ENCODE data around the gene MCAM.
A peak's percentile ranks its signal among the peaks of the same experiment; 100 is the strongest.

Gene MCAM

GRCh38 chr11:119299416-119299815, 17.5 kb downstream of the MCAM start:
- no peak overlapping the region for H3K4me3 ChIP-seq (ENCODE audit: low read depth in 1 of 2, low read length in 2 of 2)
- H3K9me3 ChIP-seq (ENCODE audit: control insufficient read depth in 1 of 2, low read length in 2 of 2), result no peaks in the 10 kb centered on the region
- no peak overlapping the region for H3K27ac ChIP-seq (ENCODE audit: low read length)
- no peaks in the 10 kb centered on the region for H3K27me3 ChIP-seq (ENCODE audit: low read depth, low read length)
- H3K36me3 ChIP-seq (ENCODE audit: control insufficient read depth in 1 of 2, insufficient read depth in 2 of 2, low read length in 2 of 2), result peaks cover 57 to 73% of the 10 kb centered on the region in 2 donors
- peaks cover 0 to 37% of the 10 kb centered on the region in 2 donors for H3K4me1 ChIP-seq (ENCODE audit: control insufficient read depth in 1 of 2, insufficient read depth in 2 of 2, low read length in 2 of 2)

DNA sequence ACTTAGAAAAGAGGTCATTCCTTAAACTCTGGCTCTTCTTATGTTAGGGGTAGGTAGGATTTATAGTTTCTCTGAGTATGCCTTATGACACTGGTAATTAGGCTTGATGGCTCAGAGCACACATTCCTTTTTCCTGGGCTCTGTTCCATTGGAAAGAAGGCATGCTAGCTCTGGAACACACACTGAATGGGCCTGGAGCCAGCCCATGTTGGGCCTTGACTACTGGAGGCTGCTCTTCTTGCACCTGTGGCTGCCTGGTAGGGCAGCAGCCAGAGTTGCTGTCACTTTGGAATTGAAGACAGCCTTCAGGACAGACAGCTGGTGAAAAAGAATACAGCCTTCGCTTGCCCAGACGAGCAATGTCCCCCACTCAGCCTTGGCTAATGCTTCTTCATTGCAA, 18.2 kb downstream of the MCAM start:
- Histone ChIP-seq H3K27ac (ENCODE audit: low read length) (peak overlapping the region; percentile 35), H3K27me3 (ENCODE audit: low read depth, low read length) (no peaks in the 10 kb centered on the region), H3K4me3 (ENCODE audit: low read depth in 1 of 2, low read length in 2 of 2) (no peak overlapping the region), H3K36me3 (ENCODE audit: control insufficient read depth in 1 of 2, insufficient read depth in 2 of 2, low read length in 2 of 2) (peaks cover 53 to 67% of the 10 kb centered on the region in 2 donors), H3K4me1 (ENCODE audit: control insufficient read depth in 1 of 2, insufficient read depth in 2 of 2, low read length in 2 of 2) (peaks cover 0 to 37% of the 10 kb centered on the region in 2 donors), H3K9me3 (ENCODE audit: control insufficient read depth in 1 of 2, low read length in 2 of 2) (no peaks in the 10 kb centered on the region)

DNA sequence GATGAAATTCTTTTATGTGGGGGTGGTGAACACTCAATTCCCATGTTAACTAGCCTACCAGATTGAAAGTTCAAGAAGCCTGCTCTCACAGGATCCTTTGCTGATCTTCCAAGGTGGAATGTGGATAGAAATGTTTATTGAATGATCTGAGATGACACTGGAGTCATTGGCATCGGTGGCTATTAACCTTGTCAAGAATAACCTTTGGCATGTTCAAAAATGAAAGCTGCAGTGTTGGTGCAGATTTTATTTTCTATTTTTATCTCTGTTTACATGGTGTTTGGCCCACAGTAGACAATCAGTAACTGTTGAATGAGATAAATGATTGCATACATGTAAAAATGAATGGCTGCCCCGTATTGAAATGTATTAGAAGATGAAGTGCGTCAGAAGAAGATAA, 19.0 kb downstream of the MCAM start:
- Histone ChIP-seq H3K9me3 (ENCODE audit: control insufficient read depth in 1 of 2, low read length in 2 of 2) (no peaks in the 10 kb centered on the region), H3K4me3 (ENCODE audit: low read depth in 1 of 2, low read length in 2 of 2) (no peak overlapping the region), H3K36me3 (ENCODE audit: control insufficient read depth in 1 of 2, insufficient read depth in 2 of 2, low read length in 2 of 2) (peaks cover 46 to 59% of the 10 kb centered on the region in 2 donors), H3K27ac (ENCODE audit: low read length) (no peak overlapping the region), H3K27me3 (ENCODE audit: low read depth, low read length) (no peaks in the 10 kb centered on the region), H3K4me1 (ENCODE audit: control insufficient read depth in 1 of 2, insufficient read depth in 2 of 2, low read length in 2 of 2) (peaks cover 0 to 37% of the 10 kb centered on the region in 2 donors)

DNA sequence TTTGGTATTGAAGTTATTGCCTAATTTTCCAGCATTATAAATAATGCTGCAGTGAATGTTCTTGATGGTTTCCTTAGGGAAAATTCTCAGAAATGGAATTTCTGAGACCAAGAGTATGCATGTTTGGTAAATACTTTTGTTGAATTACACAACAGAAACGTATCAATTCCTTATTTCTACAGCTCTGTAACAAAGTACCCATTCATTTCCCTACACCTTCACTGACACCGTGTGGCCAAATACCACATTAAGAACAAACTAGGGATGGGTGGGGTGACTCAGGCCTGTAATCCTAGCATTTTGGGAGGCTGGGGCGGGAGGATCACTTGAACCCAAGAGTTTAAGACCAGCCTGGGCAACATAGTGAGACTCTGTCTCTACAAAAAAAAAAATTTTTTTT, 21.8 kb downstream of the MCAM start:
- Histone ChIP-seq H3K36me3 (ENCODE audit: control insufficient read depth in 1 of 2, insufficient read depth in 2 of 2, low read length in 2 of 2) (peaks cover 34 to 39% of the 10 kb centered on the region in 2 donors), H3K9me3 (ENCODE audit: control insufficient read depth in 1 of 2, low read length in 2 of 2) (peaks cover 0 to 7% of the 10 kb centered on the region in 2 donors), H3K27me3 (ENCODE audit: low read depth, low read length) (no peaks in the 10 kb centered on the region), H3K27ac (ENCODE audit: low read length) (no peak overlapping the region), H3K4me1 (ENCODE audit: control insufficient read depth in 1 of 2, insufficient read depth in 2 of 2, low read length in 2 of 2) (peaks cover 0 to 28% of the 10 kb centered on the region in 2 donors), H3K4me3 (ENCODE audit: low read depth in 1 of 2, low read length in 2 of 2) (no peak overlapping the region)

- Histone ChIP-seq H3K4me3 (ENCODE audit: low read depth in 1 of 2, low read length in 2 of 2) (no peak overlapping the region), H3K27me3 (ENCODE audit: low read depth, low read length) (no peaks in the 10 kb centered on the region), H3K27ac (ENCODE audit: low read length) (no peak overlapping the region), H3K9me3 (ENCODE audit: control insufficient read depth in 1 of 2, low read length in 2 of 2) (peaks cover 0 to 7% of the 10 kb centered on the region in 2 donors), H3K4me1 (ENCODE audit: control insufficient read depth in 1 of 2, insufficient read depth in 2 of 2, low read length in 2 of 2) (peaks cover 0 to 11% of the 10 kb centered on the region in 2 donors), H3K36me3 (ENCODE audit: control insufficient read depth in 1 of 2, insufficient read depth in 2 of 2, low read length in 2 of 2) (peaks cover 19 to 29% of the 10 kb centered on the region in 2 donors)
These were observed 23.5 kb downstream of the MCAM start for GRCh38 chr11:119293461-119293860.

DNA sequence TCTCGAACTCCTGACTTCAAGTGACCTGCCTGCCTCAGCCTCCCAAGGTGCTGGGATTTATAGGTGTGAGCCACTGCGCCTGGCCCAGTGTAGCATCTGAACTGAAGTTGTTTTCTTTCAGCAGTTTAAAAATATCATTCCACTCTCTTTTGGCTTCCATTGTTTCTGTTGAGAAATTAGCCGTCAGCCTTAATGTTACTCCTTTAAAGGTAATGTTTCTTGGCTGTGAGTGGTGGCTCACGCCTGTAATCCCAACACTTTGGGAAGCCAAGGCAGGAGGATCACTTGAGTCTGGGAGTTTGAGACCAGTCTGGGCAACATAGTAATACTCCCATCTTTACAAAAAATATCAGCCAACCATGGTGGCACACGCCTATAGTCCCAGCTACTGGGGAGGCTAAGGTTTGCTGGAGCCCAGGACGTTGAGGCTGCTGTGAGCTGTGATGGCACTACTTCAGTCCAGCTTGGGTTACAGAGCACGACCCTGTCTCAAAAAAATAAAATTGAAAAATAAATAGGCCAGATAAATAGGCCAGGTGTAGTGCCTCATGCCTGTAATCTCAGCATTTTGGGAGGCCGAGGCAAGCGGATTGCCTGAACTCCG, 25.9 kb downstream of the MCAM start:
- Histone ChIP-seq H3K4me3 (ENCODE audit: low read depth in 1 of 2, low read length in 2 of 2) (no peak overlapping the region), H3K36me3 (ENCODE audit: control insufficient read depth in 1 of 2, insufficient read depth in 2 of 2, low read length in 2 of 2) (peaks cover 6 to 31% of the 10 kb centered on the region in 2 donors)

DNA sequence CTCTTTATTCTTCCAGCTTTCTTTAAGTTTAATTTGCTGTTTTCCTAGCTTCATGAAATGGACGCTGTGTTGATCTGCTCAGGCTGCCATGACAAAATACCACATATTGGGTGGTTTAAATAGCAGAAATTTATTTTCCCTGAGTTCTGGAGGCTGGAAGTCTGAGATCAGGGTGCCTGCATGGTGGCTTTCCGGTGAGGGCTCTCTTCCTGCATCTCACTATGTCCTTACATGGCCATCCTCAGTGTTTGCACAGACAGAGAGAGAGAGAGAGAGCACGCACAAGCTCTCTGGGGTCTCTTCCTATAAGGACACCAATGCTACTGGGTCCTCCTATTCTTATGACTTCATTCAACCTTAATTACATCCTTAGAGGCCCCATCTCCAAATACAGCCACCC, 28.7 kb downstream of the MCAM start:
- Histone ChIP-seq H3K4me1 (ENCODE audit: control insufficient read depth in 1 of 2, insufficient read depth in 2 of 2, low read length in 2 of 2) (peaks cover 0 to 10% of the 10 kb centered on the region in 2 donors), H3K27ac (ENCODE audit: low read length) (no peak overlapping the region), H3K36me3 (ENCODE audit: control insufficient read depth in 1 of 2, insufficient read depth in 2 of 2, low read length in 2 of 2) (peaks cover 13 to 45% of the 10 kb centered on the region in 2 donors), H3K9me3 (ENCODE audit: control insufficient read depth in 1 of 2, low read length in 2 of 2) (peaks cover 0 to 7% of the 10 kb centered on the region in 2 donors), H3K27me3 (ENCODE audit: low read depth, low read length) (no peaks in the 10 kb centered on the region), H3K4me3 (ENCODE audit: low read depth in 1 of 2, low read length in 2 of 2) (no peak overlapping the region)

More for the DNA sequence above, 25.9 kb downstream of the MCAM start:
- Histone ChIP-seq H3K4me1 (ENCODE audit: control insufficient read depth in 1 of 2, insufficient read depth in 2 of 2, low read length in 2 of 2) (no peaks in the 10 kb centered on the region), H3K27ac (ENCODE audit: low read length) (no peak overlapping the region), H3K27me3 (ENCODE audit: low read depth, low read length) (no peaks in the 10 kb centered on the region), H3K9me3 (ENCODE audit: control insufficient read depth in 1 of 2, low read length in 2 of 2) (peaks cover 0 to 7% of the 10 kb centered on the region in 2 donors)

GRCh38 chr11:119285431-119285830, 31.5 kb downstream of the MCAM start:
- H3K4me3 ChIP-seq (ENCODE audit: low read depth in 1 of 2, low read length in 2 of 2), result no peak overlapping the region
- H3K27me3 ChIP-seq (ENCODE audit: low read depth, low read length), result no peaks in the 10 kb centered on the region
- H3K27ac ChIP-seq (ENCODE audit: low read length), result no peak overlapping the region
- H3K36me3 ChIP-seq (ENCODE audit: control insufficient read depth in 1 of 2, insufficient read depth in 2 of 2, low read length in 2 of 2), result peaks cover 13 to 43% of the 10 kb centered on the region in 2 donors
- no peaks in the 10 kb centered on the region for H3K9me3 ChIP-seq (ENCODE audit: control insufficient read depth in 1 of 2, low read length in 2 of 2)
- H3K4me1 ChIP-seq (ENCODE audit: control insufficient read depth in 1 of 2, insufficient read depth in 2 of 2, low read length in 2 of 2), result peaks cover 0 to 10% of the 10 kb centered on the region in 2 donors

DNA sequence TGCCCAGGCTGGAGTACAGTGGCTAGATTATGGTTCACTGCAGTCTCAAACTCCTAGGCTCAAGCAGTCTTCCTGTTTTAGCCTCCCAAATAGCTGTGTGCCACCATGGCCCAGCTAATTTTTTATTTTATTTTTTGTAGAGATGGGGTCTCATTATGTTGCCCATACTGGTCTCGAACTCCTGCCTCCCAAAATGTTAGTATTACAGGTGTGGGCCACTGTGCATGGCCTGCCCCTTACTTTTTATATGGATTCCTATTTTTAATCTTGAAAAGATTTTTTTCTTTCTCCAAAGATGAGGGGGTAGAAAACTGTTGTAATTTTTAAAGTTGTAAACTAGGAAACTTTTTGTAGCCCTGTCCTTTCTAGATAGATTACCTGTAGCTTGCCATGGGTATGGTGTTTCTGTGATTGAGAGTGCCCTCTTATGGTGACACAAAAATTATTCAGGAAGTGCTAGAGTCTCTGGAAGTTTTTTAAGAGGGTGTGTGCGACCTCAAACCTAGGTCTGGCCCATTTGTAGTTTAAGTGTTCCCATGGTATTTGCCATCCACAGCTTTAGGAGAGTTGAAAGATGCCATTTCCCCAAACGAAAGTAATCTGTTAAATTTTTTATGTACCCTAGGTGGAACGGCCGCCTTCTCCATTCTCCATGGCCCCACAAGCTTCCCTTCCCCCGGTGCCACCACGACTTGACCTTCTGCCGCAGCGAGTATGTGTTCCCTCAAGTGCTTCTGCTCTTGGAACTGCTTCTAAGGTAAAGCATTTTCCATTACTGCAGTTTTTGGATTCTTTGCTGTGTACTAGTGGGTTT, 32.4 kb downstream of the MCAM start:
- H3K4me1 ChIP-seq (ENCODE audit: control insufficient read depth in 1 of 2, insufficient read depth in 2 of 2, low read length in 2 of 2), result peaks cover 0 to 10% of the 10 kb centered on the region in 2 donors
- H3K9me3 ChIP-seq (ENCODE audit: control insufficient read depth in 1 of 2, low read length in 2 of 2), result no peaks in the 10 kb centered on the region
- H3K36me3 ChIP-seq (ENCODE audit: control insufficient read depth in 1 of 2, insufficient read depth in 2 of 2, low read length in 2 of 2), result peaks cover 13 to 49% of the 10 kb centered on the region in 2 donors
- H3K27ac ChIP-seq (ENCODE audit: low read length), result no peak overlapping the region
- H3K4me3 ChIP-seq (ENCODE audit: low read depth in 1 of 2, low read length in 2 of 2), result no peak overlapping the region
- no peaks in the 10 kb centered on the region for H3K27me3 ChIP-seq (ENCODE audit: low read depth, low read length)

- H3K4me3 ChIP-seq (ENCODE audit: low read depth in 1 of 2, low read length in 2 of 2), result no peak overlapping the region
- peaks cover 0 to 10% of the 10 kb centered on the region in 2 donors for H3K4me1 ChIP-seq (ENCODE audit: control insufficient read depth in 1 of 2, insufficient read depth in 2 of 2, low read length in 2 of 2)
- H3K27me3 ChIP-seq (ENCODE audit: low read depth, low read length), result no peaks in the 10 kb centered on the region
- H3K36me3 ChIP-seq (ENCODE audit: control insufficient read depth in 1 of 2, insufficient read depth in 2 of 2, low read length in 2 of 2), result peaks cover 27 to 53% of the 10 kb centered on the region in 2 donors
- H3K27ac ChIP-seq (ENCODE audit: low read length), result no peak overlapping the region
- H3K9me3 ChIP-seq (ENCODE audit: control insufficient read depth in 1 of 2, low read length in 2 of 2), result no peaks in the 10 kb centered on the region
These were observed 34.4 kb downstream of the MCAM start for GRCh38 chr11:119282495-119282894.

GRCh38 chr11:119277660-119278059, 39.3 kb downstream of the MCAM start:
- Histone ChIP-seq H3K36me3 (ENCODE audit: control insufficient read depth in 1 of 2, insufficient read depth in 2 of 2, low read length in 2 of 2) (peaks cover 26 to 53% of the 10 kb centered on the region in 2 donors), H3K27me3 (ENCODE audit: low read depth, low read length) (no peaks in the 10 kb centered on the region), H3K9me3 (ENCODE audit: control insufficient read depth in 1 of 2, low read length in 2 of 2) (no peaks in the 10 kb centered on the region), H3K27ac (ENCODE audit: low read length) (no peak overlapping the region), H3K4me3 (ENCODE audit: low read depth in 1 of 2, low read length in 2 of 2) (no peak overlapping the region), H3K4me1 (ENCODE audit: control insufficient read depth in 1 of 2, insufficient read depth in 2 of 2, low read length in 2 of 2) (no peaks in the 10 kb centered on the region)
